Measurements from ENCODE around the gene ZNF581.

- TF ChIP-seq CTCF (IDR thresholded peaks at IDR 0.05) (no peak), POLR2A (IDR thresholded peaks at IDR 0.05) (no peak), EP300 (IDR thresholded peaks at IDR 0.05) (no peak)
These were observed 31.3 kb upstream of the ZNF581 start for GRCh38 chr19:55611983-55612645.

All from tibial nerve (tissue), 4 donors.